ENCODE data around the gene FLRT1.
"Not testable (repeated sequence)": the region's sequence is repeated elsewhere in the genome, so short reads cannot be mapped to it uniquely, and the experiment has no call there.

The FLRT1 gene

DNA sequence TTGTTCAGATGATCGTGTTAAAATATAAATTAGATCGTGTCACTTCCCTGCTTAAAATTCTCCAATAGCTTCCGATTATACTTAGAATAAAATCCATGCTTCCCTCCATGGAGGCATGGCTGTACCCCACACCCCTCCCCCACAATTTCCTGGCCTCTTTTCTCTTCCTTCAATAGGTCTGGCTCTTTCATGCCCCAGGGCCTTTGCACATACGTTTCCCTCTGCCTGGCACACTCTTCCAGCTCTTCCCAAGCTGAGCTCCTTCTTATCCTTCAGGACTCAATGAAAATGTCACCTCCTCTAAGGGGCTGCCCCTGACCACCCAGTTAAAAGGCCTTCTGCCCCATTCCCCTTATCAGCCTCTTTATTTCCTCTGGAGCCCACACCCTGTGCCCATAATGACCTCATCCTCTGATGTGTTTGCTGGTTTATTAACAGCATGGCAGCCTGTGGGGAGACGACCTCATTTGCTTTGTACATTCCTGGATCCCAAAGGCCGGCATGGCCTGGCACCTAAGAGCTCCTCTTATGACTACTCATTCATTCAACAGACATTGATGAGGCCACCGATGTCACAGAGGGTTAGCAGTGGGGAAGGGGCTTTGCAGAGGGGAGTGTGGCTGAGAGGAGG, 9.0 kb upstream of the FLRT1 start:
- DNase-seq: no peak

DNA sequence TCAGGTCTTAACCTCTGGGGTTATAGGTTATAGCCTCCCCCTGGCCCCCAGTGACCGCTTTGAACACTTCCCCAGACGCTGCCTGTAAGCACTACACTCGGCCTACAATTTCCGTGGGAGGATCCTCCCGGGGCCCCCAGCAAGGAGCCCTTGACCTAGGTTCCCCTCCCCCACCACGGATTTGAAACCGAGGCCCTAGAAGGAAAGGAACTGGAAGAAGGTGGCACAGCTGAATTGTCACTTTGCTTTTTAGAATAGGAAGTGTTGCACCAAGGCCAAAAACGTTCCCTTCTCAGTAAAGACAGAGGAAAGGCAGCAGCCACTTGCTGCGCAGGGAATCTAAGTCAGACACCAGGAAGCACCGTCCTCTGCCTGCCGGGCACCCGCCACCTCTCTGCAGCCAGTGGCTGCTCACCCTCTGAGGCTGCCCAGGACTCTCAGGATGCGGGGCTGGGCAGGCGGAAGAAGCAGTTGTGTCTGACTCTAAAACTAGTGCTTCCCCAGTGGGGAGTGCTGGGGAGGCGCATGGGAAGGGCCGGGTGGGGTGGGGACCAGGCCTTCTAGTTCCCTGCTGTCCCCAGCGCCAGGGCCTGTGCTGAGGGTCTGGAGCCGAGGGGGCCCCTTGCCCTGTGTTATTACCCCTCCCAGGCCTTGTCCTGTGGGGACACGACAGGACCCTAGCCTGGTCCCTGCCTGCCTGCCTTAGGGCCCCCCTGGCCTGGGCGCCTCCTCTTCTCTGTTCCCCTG, 7.9 kb upstream of the FLRT1 start:
- no peak for DNase-seq

DNA sequence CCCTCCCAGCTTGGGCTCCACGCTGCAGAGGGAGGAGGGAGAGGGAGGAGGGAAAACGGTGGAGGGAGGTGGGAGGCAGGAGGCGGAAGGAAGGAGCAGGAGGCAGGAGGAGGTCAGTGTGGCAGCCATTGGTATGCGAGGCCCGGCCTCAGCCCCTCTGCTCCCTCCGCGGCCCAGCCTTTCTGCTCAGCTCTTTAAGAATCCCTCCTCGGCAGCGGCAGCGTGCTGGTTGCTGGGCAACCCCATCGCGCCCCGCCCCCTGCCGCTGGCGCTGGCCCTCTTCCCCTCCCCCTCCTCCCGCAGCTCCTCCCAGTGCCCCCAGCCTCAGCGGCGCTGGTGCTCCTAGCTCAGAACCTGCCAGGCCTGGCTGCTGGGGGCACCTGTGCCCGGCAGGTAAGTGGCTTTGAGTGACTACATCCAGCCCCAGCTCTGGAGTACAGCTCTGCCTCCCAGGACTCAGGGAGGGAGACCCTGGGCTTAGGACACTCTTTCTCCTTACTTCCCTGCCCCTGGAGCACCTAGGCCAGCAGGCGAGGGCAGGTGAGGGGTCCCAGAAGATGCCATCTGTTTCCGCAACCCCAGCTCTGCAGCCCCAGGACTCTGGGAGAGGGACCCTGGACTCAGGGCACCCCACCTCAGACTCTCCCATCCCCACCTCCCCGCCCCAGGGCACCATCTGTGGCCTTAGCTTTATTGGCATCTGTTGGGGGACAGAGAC, 7.2 kb upstream of the FLRT1 start:
- no peak for DNase-seq

DNA sequence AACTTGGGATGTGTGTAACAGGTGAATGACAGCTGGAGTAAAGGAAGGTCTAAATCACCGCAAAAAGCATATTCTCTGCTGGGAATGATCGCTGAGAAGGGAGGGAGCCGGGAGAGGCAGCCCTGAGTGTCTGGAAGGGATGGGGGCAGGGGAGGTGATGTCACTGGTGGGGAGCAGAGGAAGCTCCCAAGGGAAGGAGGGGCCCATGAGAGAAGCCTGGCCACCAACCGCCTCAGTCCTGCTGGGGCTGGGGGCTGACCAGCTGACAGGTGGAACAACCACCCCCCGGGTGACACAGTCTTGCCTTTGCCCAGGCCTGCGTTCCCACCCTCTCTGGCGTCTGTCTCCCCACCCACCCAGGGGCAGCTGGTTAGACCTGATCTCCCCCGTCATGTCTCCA, 6.0 kb upstream of the FLRT1 start:
- no peak for DNase-seq

DNA sequence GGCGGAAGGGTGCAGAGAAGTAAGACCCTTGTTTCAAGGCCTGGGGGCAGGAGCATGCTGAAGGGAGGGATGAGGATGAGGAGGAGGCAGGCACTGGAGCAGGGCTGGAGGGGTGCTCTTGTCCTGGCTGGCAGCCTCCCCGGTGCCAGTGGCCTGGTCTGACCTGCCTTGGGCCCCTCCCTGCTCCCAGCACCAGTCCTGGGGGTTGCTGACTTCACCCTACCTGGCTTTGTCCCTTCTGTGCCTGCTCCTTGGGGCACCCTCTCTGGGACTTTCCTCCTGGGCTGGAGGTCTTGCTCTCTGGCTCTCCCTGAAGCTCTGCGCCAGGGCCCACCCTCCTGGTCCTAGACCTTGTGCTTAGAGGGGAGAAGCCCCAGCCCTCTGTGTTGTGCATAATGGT, 4.7 kb upstream of the FLRT1 start:
- DNase-seq: no peak

DNA sequence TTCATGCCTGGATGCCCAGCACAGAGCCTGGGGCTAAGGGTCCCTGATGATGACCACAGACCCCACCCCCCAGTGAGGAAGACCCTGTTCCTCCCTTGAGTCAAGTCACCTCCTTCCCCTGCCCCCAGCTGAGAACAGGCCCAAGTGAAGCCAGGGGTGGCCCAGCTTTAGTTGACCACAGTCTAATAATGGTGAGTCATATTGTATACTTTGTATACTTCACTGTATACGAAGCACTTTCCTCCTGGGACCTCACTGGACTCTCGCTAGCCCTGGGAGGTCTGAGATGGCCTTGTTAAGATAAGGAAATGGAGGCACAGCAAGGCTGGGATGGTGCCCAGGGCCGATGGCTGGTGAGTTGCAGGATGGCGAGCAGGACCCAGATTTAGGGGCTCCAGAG, 3.7 kb upstream of the FLRT1 start:
- DNase-seq: no peak

DNA sequence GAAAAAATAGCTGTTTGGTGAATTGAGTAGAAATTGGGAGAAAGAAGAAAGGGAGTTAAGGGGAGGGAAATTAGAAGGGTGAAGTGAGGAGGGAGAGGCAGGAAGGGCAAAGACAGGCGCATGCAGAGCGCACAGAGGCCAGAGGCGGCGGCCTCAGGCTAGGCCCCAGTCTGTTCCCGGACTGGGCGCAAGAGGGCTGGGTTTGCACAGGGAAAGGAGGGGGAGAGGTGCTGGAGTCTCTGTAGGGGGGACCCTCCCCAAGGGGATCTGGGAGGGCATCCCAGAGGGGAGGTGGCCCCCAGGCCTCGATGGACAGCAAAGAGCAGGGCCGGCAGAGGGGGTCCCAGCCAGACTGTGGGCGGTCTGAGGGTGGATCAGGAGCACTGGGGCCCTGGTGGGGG, 1.3 kb upstream of the FLRT1 start:
- DNase-seq: no peak

DNA sequence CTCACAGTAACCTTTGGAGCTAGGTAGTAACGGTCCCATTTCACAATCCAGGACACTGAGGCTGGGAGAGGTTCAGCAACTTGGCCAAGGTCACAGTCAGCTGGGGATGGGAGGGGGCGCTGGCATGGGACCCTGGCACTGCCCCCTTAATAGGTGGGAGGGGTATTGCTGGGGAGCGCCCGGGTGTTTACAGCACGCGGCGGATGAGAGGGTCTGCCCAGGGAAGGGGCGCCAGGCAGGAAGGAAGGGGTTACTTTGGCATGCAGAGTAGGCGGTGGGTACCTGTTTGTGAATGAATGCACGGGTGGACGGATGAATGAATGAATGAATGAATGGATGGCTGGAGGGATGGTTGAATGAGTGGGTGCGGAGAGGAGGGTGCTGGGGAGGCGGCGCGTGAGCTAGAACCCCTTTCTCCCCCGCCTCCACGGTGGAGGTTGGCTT, 628 bp upstream of the FLRT1 start:
- DNase-seq: no peak

DNA sequence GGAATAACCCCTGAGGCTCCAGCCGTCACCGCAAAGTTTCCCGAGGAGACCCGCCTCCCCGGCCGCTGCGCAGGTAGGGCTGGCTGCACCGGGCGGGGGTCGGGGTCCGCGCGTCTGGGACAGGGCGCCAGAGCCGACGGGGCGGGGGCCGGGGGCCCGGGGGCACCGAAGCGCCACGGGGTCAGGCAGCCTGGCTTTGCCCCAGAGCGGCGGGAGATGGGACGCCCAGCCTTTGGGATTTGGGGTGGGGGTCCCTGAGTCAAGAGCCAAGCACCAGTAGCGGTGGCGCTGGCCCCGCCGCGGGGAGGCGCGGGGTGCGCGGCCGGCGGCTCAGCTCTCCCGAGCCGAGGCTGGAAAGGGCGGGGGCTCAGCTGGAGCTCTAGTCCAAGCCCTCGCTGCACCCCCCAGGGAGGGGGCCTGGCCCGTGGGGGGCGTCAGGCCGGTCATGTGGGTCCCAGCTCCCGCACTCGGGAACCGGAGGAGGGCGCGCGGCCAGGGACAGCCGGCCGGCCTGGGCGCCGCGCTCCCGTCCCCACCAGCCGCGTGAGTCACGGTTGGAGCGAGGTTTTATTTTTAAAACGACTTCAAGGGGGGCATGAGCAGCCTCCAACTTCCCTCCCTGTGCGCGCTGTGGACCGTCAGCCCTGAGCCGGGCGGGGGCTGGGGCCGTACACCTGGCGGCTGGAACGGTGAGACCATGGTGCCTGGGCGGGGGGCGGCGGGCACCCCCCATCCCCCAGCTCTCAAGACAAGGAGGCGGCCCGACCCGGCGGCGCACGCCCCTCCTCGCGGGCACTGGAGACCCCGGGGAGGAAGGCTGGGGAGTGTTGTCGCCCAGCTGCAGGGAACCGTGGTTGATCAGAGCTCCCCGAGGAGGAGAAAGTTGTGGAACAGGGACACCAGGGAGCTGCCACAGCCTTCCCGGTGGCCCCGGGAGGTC, 626 bp downstream of the FLRT1 start:
- no peak for DNase-seq

DNA sequence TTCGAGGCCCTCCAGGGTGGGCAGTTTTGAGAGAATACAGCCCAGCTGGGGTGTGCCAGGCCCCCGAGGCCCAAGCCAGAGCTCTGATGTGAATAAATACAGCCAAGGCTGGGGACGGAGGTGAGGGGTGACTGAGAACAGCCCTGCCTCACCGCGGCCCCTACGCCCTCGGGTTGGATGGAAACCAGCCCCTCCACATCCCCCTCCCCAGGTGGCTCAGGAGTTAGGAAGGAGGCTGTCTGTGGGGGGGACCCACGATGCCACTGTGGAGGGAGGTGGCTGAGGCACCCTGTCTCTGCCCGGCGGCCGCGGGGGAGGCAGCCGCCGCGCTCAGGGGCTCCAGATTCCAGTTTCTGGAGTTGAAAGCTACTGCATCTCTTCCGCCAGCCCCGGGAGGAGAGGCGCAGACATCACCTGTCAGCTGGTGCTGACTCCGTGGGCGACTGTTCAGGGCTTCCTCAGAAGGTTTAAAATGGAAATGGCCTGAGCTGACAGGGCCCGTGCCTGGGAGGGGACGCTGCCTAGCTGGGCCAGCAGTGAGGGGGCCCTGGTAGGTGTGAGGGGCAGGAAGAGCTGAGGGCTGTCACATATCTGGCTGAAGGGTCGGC, 1.4 kb downstream of the FLRT1 start:
- DNase-seq: no peak

DNA sequence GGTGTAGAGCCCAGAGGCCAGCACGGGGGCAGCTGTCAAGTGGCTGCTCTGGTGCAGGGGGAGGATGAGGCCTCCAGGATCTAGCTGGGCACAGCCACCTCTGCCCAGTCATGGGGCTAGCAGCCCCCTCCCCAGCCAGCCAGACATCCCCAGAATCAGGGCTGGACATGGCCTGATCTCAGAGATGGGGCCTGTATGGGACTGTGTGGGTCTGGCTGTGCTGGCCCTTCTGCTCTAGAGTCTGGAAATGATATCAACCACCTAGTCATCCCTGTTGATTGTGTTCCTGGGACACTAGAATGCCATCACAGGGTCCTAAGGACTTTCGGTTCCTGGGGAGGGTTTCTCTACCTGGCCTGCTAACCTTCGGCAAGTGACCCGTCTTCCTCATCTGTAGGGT, 2.8 kb downstream of the FLRT1 start:
- DNase-seq: no peak

DNA sequence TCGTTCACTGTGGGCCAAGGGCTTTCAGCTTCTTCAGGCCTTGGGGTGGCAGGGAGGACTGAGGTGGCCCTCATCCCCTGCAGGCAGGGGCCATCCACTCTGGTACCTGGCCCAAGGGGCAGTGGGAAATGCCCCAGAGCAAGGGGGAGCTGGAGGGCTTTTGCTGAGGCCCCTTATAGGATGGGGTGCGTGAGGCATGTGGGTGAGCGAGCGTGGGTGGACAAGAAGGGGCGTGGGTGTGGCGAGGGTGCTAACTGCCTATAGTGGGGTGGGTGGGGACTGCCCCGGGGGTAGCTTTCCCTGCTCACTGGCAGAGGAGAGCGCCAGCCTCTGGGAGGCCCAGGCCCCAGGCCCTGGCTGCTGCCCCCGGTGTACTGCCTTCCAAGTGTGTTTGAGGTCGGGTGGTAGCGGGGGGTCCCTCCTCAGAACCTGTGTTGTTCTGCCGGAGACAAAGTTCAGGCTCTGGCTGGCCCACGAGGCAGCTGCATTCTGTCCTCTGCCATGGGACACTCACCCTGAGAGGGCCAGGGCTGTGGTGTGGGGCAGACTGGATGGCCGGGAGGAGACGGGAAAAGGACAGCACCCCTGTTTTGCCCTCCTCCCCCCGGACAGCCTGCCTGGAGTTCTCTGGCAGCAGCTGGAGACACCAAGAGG, 3.4 kb downstream of the FLRT1 start:
- DNase-seq: no peak

DNA sequence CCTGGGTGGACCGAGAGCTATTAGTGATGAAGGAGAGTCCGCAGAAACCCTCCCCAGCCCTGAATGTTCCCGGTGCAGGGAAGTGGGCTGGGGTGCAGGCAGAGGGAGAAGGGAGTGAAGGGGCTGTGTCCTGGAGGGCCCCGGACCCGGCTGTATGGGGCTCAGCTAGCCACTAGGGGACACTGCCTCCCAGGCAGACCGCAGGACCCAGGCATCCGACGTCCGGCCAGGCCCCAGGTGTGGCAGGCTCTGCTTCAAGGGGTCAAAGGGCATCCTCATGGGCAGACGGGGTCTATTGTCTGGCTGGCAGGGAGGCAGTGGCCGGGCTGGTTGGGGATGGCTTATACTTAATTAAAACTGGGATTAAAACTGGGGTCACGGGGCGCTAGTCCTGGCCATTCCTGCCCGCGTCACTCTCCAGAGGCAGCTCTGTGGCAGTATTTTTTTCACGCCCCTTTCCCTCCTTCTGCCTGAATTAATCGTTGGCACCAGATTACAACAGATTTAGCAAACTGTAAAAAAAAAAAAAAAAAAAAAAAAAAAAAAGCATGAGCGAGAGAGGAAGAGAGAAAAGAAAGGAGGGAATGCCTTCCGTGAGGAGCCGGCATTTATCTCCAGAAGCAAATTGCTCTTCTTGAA, 5.1 kb downstream of the FLRT1 start:
- no peak for DNase-seq

DNA sequence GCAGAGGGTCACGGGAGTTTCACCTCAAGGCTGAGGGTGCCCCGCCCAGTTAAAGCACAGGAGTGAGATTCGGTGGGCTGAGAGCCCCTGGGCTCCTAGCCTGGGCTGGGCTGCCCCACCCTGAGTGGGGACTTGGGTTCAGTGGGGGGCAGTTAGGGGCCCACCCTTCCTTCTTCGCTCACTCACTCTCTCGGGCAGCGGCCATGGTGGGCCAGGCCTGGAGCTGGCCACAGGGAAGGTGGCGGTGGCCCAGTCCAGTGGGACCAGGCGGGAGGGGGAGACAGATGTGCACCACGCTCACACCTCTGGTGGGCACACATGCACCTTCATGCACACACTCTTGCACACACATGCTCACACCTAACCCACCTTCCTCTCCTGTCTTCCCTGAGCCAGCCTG, 6.1 kb downstream of the FLRT1 start:
- no peak for DNase-seq

DNA sequence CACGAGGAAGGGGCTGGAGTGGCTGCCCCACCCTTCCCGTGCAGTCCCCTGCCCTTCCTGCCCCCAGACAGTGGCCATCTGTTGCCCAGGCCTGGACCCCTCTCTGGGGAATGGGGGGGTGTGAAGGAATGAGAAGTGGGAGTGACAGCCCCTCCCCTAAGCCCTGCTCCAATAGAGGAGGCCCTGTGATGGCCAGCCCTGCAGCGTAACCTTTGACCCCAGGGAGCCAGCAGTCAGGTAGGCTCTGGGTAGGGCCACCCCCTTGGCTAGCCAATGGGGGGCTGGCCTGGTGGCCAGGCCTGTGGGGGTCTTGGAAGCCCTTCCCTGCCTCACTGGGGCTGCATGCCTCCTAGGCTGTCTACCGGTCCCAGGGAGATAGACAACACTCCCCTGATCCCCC, 6.6 kb downstream of the FLRT1 start:
- no peak for DNase-seq

DNA sequence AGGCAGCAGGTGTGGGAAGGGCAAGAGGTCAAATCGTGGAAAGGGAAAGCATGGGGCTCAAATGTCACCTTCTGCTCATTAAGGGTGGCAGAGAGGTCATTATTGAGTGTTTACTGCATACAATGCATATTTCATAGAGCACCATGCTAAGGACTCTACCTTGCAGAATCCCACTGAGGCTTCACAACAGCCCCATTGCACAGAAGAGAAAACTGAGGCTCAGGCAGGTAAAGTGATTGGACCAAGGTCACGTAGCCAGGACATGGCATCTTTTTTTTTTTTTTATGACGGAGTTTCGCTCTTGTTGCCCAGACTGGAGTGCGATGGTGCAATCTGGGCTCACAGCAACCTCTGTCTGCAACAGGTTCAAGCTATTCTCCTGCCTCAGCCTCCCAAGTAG, 7.8 kb downstream of the FLRT1 start:
- no peak for DNase-seq

DNA sequence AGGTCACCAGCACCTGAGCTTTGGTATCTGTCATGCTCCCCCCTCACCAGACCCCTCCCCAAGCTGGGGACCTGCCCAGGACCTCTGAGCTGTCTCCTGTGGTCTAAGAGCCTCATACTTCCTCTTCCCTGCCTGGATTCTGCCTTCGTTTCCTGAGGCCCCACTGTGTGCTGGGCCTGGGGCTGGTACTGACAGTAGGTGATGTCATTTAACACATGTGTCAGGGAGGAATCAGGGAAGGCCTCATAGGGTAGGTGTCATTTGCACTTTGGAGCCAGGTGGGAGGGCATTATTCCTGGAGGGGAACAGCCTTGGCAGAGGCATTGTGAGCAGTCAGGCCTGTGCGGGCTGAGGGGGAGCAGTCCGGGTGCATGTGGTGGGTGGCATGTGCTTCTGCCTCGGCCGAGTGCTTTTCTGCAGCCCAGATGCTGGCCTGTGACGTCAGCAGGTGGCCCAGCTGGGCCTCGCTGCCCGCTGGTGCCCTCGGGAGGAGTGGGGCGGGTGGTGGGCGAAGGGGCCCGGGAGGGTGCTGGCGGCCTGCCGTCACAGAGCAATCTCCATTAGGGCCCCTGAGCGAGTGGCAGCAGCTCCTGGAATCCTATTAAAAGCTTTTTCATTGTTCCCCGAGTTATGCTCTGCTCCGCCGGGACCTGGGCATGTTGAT, 9.1 kb downstream of the FLRT1 start:
- DNase-seq: no peak

DNA sequence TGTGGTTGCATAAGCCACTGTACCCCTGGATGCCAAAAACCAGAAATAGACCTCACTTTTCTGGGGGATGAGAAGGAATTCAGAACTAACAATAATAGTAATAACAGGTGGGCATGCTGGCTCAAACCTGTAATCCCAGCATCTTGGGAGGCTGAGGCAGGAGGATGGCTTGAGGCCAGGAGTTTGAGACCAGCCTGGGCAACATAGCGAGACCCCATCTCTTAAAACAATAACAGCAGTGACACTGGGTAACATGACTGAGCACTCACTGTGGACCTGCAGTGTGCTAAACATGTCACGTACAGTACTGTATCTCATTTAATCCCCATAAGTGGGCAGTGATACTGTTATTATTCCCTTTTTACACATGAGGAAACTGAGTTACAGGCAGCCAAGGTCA, 10.0 kb downstream of the FLRT1 start:
- no peak for DNase-seq

DNA sequence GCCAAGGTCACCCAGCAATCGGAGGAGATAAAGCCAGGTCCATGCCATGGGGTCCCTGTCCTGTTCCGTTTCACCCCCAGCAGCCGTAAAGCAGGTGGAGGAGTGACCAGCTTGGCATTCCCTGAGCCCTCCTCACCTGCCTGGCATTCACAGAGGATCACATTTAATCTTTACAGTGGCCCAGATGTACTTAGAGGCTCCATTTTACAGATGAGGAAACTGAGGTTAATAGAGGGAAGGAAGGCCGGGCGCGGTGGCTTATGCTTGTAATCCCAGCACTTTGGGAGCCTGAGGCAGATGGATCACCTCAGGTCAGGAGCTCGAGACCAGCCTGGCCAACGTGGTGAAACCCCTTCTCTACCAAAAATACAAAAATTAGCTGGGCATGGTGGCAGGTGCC, 11.6 kb downstream of the FLRT1 start:
- not testable (repeated sequence) for DNase-seq

DNA sequence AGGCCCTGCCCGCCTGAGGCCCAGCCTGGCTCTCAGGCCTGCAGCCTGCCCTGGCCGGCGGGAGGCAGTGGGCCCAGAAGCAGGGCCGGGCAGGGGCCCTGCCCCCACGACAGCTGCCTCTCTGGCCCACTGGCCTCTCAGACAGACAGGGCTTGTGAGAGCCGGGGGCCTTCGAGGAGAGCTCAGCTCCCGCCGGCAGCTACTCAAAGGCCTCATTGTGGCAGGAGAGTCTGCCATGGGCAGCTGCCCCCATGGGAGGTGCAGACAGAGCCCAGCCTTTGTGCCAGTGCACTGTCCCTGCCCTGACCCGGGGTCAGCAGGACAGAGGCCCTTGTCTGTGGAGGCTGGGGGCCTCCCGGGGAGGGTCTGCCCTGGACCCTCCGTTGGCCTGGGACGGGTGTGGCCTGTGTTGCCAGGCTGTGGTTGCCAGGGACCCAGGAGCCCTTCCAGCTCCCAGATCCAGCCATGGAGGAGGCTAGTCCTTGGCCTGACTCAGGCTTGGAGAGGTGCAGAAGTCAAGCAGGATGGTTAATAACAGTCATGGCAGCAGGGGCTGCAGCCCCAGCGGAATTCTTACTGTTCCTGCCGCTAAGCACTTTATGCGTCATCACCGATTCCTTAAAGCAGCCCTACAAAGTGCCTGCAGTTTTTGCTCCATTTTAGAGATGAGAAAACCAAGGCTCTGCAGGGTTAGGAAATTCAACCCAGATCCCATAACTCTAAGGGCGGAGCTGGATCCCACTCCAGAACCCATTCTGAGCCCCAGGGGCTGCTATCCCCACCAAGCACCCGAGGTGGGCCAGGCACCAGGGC, 12.5 kb downstream of the FLRT1 start:
- no peak for DNase-seq
